GM13977 (cell line): ENCODE results near the gene PIP5K1B.

Source experiments
- DNase-seq: peaks from one replicate; pipeline ENCODE4 v3.0.0; 2012; ENCODE audit warnings: low spot score
- in situ Hi-C: fragments of 300-500 bp; cut with MboI; formaldehyde crosslinking; loops from one replicate; pipeline ENCODE4 v1.12.0; 2022; ENCODE audit warnings: low sequenced_read_pairs, low pct_unique_long_range_greater_than_20kb, mixed read lengths, inconsistent platforms; ENCODE audit not compliant: unreplicated experiment
- TF ChIP-seq, protein P1 (sequence below): IDR thresholded peaks from 2 replicates; pipeline ENCODE4 v1.5.1; 2012; ENCODE audit warnings: mild to moderate bottlenecking, control low read depth; ENCODE audit not compliant: insufficient read depth; ENCODE audit errors: extremely low read depth, missing control alignments

PIP5K1B gene

DNA sequence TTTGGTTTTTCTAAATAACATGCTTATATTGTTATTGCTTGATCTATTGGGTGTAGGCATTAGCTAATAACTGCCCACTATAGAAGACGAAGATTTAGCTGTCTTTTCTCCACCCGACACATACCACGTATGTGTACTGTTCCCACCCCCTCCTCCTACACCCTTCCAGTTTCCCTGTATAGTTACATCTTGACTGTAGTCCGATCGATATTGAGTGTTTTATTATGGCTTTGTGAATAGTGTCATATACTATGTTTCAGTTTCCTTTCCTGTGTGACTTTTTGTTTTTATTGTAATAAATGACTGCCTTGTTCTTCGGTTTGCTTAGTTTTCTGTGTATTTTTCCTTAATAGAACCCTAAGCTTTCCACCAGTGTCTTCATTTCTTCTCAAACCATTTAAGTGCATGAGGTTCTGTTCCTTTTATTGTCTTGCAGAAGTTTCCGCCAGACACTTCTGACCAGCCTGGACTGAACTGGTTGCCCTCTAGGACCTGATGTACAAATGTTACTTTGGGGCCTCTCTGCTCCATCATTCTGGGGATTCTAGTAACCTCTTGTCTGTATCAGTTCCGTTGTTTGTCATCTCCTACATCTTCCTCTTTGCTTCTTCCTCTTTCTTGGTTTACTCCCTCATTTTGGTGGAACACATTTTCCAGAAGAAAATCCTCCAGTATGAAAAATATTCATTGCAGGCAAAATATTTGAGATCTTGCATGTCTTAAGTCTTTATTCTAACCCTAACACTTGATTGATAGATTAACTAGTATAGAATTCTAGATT lies 247.0 kb downstream of the PIP5K1B start:
- in situ Hi-C loops: no loop called here
- DNase-seq: no peak
- TF ChIP-seq, protein P1, sequence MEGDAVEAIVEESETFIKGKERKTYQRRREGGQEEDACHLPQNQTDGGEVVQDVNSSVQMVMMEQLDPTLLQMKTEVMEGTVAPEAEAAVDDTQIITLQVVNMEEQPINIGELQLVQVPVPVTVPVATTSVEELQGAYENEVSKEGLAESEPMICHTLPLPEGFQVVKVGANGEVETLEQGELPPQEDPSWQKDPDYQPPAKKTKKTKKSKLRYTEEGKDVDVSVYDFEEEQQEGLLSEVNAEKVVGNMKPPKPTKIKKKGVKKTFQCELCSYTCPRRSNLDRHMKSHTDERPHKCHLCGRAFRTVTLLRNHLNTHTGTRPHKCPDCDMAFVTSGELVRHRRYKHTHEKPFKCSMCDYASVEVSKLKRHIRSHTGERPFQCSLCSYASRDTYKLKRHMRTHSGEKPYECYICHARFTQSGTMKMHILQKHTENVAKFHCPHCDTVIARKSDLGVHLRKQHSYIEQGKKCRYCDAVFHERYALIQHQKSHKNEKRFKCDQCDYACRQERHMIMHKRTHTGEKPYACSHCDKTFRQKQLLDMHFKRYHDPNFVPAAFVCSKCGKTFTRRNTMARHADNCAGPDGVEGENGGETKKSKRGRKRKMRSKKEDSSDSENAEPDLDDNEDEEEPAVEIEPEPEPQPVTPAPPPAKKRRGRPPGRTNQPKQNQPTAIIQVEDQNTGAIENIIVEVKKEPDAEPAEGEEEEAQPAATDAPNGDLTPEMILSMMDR: no peak

- TF ChIP-seq, protein P1: no peak
- DNase-seq: no peak
- in situ Hi-C loops: no loop called here
Observed at GRCh38 chr9:68953771-68954170, 248.7 kb downstream of the PIP5K1B start.

DNA sequence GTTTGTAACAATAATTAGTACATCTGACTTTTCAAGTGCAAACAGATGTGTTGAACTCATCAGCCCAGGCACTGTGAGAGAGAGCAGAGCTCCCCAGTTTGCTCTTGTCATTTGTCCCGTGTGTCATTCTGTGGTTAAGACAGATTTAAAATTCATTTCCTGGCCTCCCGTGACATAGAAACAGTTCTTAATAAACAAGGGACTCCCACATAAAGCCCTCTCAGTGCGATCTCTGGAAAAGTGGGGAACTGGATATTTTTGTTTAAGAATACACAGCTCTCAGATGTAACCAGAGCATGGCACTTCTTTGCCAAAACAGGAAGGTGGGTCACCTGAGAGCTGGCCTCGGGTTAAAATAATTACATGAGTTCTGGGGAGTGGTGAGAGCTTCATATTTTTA lies 250.3 kb downstream of the PIP5K1B start:
- in situ Hi-C loops: no loop called here
- TF ChIP-seq, protein P1: no peak
- no peak for DNase-seq

GRCh38 chr9:68957479-68957878 lies 252.4 kb downstream of the PIP5K1B start:
- TF ChIP-seq, protein P1: no peak
- in situ Hi-C loops: no loop called here
- DNase-seq: no peak

GRCh38 chr9:68961587-68961986 lies 256.5 kb downstream of the PIP5K1B start:
- DNase-seq: no peak
- TF ChIP-seq, protein P1: no peak
- in situ Hi-C loops: no loop called here

DNA sequence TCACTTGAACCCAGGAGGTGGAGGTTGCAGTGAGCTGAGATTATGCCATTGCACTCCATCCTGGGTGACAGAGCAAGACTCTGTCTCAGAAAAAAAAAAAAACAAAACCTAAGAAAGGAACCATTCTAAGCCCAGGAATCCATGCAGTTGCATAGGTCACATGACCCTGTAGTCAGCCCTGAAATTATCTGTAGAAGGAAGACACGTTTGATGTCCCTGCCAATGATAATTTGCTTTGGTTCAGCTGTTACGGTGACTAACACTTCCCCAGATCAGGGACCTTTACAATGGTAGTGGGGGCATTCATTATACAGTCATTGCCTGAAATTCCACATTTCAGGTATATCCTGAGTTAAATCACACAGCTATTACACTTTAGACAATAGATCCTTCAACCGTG lies 258.4 kb downstream of the PIP5K1B start:
- in situ Hi-C loops: no loop called here
- no peak for DNase-seq
- TF ChIP-seq, protein P1: no peak
